ENCODE measurements around the gene C2orf68.
A peak's percentile ranks its signal among the peaks of the same experiment; 100 is the strongest.
"Not testable (repeated sequence)": the region's sequence is repeated elsewhere in the genome, so short reads cannot be mapped to it uniquely, and the experiment has no call there.

Gene C2orf68

DNA sequence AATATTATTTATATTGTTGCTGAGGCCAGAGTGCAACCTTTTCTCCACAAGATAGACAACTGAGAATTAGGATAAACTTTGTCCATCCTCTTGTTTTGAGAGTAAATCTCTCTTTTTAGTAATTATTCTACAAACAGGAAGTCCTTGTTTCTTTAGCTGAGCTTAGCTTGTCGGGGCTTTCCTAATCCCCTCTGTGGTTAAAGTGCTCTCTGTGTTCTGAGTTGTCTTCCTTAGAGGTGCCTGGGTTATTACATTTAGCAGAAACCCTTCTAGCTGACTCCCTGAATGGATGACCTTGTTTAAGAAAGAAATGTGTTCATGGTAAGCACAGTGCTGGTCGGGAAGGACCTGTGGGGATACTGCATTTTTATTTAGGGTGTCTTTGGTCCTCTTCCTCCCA lies 16.8 kb upstream of the C2orf68 start:
- no peak for DNase-seq (ENCODE audit: low read depth)

DNA sequence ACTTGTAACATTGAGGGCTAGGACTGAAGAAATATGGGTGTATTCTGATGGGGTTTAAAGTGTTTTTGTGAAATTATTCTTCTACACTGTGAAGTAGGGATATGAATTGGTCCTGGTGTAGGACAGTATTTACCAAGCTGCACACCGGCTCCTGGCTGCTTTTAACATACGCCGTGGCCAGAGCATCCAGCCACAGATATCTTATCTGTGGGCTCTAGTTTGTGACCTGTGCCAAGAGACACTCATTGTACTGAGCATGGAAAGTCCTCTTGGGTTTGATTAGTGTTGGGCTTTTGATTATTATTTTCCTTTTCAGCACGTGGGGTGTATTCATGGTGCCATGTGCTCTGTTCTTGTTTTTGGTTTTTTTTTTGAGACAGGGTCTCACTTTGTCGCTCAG lies 12.1 kb upstream of the C2orf68 start:
- DNase-seq (ENCODE audit: low read depth) = no peak

DNA sequence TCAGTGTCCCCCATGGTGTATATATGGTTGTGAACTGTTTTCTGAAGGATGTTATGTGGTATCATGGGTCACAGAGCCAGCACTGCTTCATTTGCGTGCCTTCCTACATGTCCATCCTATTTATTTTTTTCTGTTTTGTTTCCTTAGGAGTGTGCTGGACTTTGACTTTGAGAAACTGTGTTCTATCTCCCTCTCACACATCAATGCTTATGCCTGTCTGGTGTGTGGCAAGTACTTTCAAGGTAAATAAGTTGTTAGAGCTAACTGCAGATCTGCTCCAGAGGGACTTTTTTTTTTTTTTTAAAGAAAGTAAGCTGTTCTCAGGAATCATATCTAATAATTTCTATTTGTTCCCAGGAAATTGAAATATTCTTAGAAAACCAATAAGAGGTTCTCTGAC lies 9.5 kb upstream of the C2orf68 start:
- no peak for DNase-seq (ENCODE audit: low read depth)

DNA sequence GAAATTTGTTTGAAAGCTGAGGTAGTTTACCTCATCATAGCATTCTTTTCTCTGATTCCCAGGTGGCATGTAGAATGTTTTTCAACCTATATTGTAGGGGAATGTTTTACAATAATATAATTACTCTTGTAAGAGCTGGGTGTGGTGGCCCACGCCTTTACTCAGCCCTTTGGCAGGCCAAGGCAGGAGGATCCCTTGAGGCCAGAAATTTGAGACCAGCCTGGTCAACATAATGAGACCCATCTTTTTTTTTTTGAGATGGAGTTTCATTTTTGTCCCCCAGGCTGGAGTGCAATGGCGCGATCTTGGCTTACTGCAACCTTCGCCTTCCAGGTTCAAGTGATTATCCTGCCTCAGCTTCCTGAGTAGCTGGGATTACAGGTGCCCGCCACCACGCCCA lies 7.8 kb upstream of the C2orf68 start:
- no peak for DNase-seq (ENCODE audit: low read depth)

DNA sequence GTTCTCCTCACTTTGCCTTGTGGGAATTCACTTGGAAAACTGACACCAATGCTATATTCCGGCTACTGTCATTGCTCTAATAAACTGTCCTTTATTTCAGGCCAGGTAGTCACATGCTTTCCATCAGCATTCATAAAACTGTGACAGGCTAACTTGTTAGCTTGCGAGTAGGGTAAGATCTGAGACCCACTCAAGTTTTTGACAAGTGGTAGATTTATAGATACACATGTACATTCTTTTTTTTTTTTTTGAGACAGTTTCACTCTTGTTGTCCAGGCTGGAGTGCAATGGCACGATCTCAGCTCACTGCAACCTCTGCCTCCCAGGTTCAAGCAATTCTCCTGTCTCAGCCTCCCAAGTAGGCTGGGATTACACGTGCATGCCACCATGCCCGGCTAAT lies 5.9 kb upstream of the C2orf68 start:
- not testable (repeated sequence) for DNase-seq (ENCODE audit: low read depth)

- DNase-seq (ENCODE audit: low read depth) = no peak
Observed at GRCh38 chr2:85615413-85615728, 3.5 kb upstream of the C2orf68 start.

DNA sequence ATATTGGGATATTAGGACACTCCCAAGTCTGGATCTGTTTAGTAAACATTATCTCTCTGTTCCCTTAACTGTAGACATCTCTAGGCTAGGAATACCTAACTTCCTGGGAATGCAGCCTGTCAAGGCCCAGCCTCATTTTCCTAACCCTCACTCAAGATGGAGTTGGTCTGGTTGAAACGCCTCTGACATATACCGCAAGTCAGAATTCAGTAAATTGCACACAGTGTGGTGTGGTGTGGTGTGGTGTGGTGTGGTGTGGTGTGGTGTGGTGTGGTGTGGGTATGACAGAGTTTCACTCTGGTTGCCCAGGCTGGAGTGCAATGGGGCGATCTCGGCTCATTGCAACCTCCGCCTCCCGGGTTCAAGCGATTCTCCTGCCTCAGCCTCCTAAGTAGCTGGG lies 2.9 kb upstream of the C2orf68 start:
- not testable (repeated sequence) for DNase-seq (ENCODE audit: low read depth)

DNA sequence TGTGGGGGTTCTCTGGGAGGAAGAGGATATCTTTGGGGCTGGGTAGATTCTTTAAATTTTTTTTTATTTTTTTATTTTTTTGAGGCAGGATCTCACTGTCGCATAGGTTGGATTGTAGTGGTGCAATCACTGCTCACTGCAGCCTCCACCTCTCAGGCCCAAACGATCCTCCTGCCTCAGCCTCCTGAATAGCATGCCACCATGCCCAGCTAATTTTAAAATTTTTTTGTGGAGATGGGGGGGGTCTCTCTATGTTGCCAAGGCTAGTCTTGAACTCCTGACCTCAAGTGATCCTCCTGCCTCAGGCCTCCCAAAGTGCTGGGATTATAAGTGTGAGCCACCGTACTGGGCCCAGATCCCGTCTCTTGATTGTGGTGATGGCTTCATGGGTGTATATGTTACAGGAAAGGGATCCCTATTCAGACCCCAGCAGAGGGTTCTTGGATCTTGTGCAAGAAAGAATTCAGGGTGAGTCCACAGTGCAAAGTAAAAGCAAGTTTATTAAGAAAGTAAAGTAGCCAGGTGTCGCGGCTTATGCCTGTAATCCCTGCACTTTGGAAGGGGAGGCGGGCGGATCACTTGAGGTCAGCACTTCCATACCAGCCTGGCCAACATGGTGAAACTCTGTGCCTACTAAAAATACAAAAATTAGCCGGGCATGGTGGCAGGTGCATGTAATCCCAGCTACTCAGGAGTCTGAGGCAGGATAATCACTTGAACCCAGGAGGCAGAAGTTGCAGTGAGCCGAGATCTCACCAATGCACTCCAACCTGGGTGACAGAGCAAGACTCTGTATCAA lies 2.0 kb upstream of the C2orf68 start:
- no peak for DNase-seq (ENCODE audit: low read depth)

GRCh38 chr2:85611217-85611704 lies 605 bp downstream of the C2orf68 start:
- DNase-seq (ENCODE audit: low read depth) = no peak

DNA sequence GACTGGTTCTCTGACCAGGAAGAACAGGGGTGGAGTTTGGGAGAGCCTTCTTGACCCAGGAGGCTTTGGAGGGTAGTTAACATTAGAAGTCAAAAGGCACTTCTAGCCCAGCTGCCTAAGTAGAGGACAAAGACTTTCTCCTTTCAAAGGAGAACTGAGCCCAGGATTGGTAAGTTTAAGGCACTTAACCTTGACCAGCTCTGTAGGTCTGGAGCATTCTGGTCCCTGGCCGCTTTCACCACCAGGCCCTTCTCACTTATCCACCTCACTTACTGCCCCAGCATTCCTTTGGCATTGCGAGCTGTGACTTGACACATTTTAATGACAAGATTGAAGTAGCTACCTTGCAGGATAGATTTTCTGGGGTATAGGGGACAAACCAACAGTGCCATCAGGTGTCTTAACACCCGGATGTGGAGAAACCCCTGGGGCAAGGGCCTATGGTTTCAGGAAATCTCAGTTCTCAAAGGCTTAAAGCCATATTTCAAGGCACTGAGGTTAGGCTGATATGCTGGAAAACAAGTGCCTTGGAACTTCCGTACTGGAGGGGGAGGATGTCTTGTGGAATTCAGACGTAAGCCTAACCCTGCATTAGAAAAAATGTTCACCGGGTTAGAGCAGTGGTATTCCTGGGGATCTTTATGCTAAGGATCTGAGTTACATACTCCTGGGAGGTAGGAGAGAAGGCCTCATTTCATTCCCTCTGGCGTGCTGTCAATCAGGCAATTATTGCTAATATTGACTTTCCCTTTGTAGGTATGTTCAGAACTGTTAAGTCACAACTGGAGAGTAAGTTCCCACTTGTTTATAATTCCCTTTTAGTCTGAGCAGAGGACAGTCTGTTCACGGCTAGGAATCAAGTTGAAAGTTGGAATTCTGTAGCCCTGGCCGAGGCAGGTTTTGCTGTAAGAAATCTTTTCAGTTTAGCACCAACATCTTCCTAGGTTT lies 4.3 kb downstream of the C2orf68 start:
- no peak for DNase-seq (ENCODE audit: low read depth)

GRCh38 chr2:85606116-85606455 lies 5.8 kb downstream of the C2orf68 start:
- no peak for DNase-seq (ENCODE audit: low read depth)

- no peak for DNase-seq (ENCODE audit: low read depth)
Observed at GRCh38 chr2:85605406-85606115, 6.3 kb downstream of the C2orf68 start.

- DNase-seq (ENCODE audit: low read depth) = no peak
Observed at GRCh38 chr2:85604568-85605339, 7.1 kb downstream of the C2orf68 start.

DNA sequence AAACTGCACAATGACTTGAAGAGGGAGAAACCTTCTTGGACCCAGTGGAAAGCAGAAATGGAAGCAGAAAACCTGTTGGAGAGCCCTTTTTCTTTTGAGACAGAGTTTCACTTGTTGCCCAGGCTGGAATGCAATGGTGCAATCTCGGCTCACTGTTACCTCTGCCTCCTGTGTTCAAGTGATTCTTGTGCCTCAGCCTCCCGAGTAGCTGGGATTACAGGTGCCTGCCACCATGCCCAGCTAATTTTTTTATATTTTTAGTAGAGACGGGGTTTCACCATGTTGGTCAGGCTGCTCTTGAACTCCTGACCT lies 7.8 kb downstream of the C2orf68 start:
- DNase-seq (ENCODE audit: low read depth) = not testable (repeated sequence)

DNA sequence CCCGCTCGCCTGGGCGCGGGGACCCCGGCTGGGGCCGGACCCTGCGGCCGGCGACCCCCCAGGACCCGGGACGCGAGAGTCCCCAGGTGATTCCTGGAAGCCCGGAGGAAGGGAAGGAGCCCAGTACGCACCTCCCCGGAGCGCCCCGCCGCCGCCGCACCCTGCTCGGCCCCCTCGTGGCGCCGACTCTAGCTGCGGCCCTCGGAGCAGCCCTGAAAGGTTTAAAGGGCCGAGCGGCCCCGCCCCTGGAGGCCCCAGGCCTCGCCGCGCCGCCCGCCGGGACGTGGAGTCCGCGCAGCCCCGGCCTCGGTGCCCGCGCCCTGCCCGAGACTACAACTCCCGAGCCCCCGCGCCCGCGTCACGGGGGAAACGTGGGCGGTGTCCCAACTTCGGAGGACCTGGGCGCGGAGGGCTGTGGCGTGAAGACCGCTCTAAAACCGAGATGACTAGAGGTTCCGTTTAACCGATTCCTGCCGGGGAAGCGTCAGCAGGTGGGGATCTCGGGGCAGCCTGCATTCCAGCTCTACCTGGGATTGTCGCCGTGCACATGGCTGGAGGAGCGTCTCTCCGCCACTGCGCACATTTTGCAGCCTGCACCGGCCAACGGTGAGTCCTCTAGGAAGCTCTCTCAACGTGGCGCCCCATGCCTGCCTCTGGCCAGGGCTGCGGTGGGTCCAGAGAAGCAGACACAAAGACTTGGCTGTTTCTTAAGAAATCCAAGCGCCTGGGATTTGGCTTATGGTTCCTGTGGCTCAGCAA lies 9.2 kb downstream of the C2orf68 start, which contains the start of gene TMEM150A:
Gene TMEM150A, minus strand, starts transcription at position 223 of the 759 bp plus-strand sequence. CDS start 750 bp downstream, outside the sequence.
- peak; percentile 72 for DNase-seq (ENCODE audit: low read depth)

GRCh38 chr2:85601771-85602475 lies 9.9 kb downstream of the C2orf68 start:
- DNase-seq (ENCODE audit: low read depth) = no peak

DNA sequence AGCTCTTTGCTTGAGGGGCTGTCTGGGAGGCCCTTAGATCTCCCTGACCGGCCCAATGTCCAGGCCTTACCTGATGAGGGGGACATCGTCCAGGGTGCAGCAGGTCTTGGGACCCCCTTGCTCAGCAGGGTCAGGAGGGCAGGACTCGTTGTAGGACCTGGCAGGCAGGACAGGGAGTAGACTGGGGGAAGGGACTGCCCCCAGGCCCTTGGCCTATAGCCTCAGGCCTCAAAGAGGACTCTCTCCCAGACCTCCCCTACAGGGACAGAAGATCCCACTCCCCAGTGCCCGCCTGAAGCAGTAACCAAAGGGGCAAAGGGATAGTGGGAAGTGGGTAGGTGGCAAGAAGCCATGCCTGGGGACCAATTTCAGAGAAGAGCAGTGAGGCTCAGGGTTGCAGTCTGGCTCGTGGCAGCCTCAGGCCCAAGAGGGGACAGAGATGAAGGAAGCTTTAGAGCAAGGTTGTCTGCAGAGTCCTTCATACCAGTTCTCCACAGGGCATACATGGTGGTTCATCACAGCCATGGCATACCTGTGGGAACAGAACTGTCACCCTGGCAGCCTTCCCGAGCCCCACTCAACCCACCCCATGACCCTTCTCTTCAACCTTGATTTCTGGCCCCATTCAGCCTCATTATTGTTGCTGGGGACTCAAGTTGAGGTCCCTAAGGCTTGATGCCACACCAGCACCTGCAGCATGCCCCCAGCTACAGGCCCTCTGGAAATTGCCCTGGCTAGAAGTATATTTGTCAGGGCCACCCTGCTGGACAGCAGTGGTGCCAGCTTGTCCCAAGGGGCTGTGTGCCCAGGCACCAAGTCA lies 10.7 kb downstream of the C2orf68 start:
- no peak for DNase-seq (ENCODE audit: low read depth)

GRCh38 chr2:85600235-85600575 lies 11.7 kb downstream of the C2orf68 start:
- no peak for DNase-seq (ENCODE audit: low read depth)

- DNase-seq (ENCODE audit: low read depth) = no peak
Observed at GRCh38 chr2:85599468-85600234, 12.2 kb downstream of the C2orf68 start.

Measured in stimulated activated CD8-positive, alpha-beta memory T cell treated with anti-CD3 and anti-CD28 coated beads, Interleukin-15, amount 100 ng/mL, for 24 hours (primary cell).